ENCODE measurements around the gene SBDS.

The SBDS gene

DNA sequence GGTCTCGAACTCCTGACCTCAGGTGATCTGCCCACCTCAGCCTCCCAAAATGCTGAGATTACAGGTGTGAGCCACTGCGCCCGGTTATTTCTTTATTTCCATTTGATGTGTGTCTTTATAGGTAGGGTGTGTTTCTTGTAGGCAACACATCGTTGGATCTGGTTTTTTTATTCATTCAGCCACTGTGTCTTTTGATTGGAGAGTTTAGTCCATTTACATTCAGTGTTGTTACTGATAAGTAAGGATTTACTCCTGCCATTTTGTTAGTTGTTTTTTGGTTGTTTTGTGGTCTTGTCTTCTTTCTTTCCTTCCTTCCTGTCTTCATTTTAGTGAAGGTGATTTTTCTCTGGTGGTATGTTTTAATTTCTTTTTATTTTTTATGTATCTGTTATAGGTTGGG is 57.4 kb downstream of the SBDS start:
- no peak for DNase-seq (ENCODE audit: low read depth)
